Omental fat pad (tissue), 4 donors: ENCODE measurements around the gene RAD54L. TPM values are rescaled to one million over a fixed set of nuclear protein-coding genes. Genes with fewer than 3 reads are reported as not detected.

Source experiments
- ATAC-seq: fragments of 150-250 bp; one replicate; pipeline ENCODE4 v1.9.1; 2016; ENCODE audit warnings: mild to moderate bottlenecking, moderate library complexity; ENCODE audit not compliant: low FRiP score
- DNase-seq: peaks from one replicate; pipeline ENCODE4 v3.0.0-alpha.2; 2019; ENCODE audit warnings: low spot score
- CTCF ChIP-seq, 3 donors: fragments of 450-650 bp; IDR thresholded peaks; one replicate each; pipeline ENCODE4 v1.5.1; 2016 to 2017; ENCODE audit warnings: antibody characterized with exemption in 3 of 3, mild to moderate bottlenecking in 3 of 3, moderate library complexity in 2 of 3
- total RNA-seq, 4 donors: library from RNA; depleted of rRNA; stranded (reverse); fragments of >200 nt; gene quantifications; one replicate each; pipeline ENCODE4 v1.1.0, GENCODE V29; 2016

RAD54L gene
- total RNA-seq, 4 donors from 2014 or later: 0.28 to 1.4 TPM; not detected in 2

- TF ChIP-seq CTCF (IDR thresholded peaks at IDR 0.05): no peak
- ATAC-seq (no peak), DNase-seq (no peak)
Observed at GRCh38 chr1:46205791-46206190, 41.8 kb upstream of the RAD54L start.

- DNase-seq (no peak), ATAC-seq (no peak)
- TF ChIP-seq CTCF (IDR thresholded peaks at IDR 0.05): no peak
Observed at GRCh38 chr1:46206399-46206798, 41.2 kb upstream of the RAD54L start.

- ATAC-seq: no peak
- DNase-seq: no peak
- no peak for TF ChIP-seq CTCF (IDR thresholded peaks at IDR 0.05)
Observed at GRCh38 chr1:46210561-46210960, 37.0 kb upstream of the RAD54L start.

- no peak for ATAC-seq
- TF ChIP-seq CTCF (IDR thresholded peaks at IDR 0.05): no peak
- no peak for DNase-seq
Observed at GRCh38 chr1:46211051-46211450, 36.5 kb upstream of the RAD54L start.

GRCh38 chr1:46215504-46215903 lies 32.1 kb upstream of the RAD54L start:
- TF ChIP-seq CTCF (IDR thresholded peaks at IDR 0.05): no peak
- ATAC-seq: no peak
- DNase-seq: no peak

- ATAC-seq (no peak), DNase-seq (no peak)
- TF ChIP-seq CTCF (IDR thresholded peaks at IDR 0.05): no peak
Observed at GRCh38 chr1:46218443-46218842, 29.1 kb upstream of the RAD54L start.

GRCh38 chr1:46219551-46220520 lies 27.7 kb upstream of the RAD54L start:
- ATAC-seq (no peak), DNase-seq (no peak)

More at GRCh38 chr1:46219551-46220520, 27.7 kb upstream of the RAD54L start:
- TF ChIP-seq CTCF (IDR thresholded peaks at IDR 0.05): no peak
